ENCODE data around the gene BST1. TPM values are rescaled to one million over a fixed set of nuclear protein-coding genes. Genes with fewer than 3 reads are reported as not detected.

Gene BST1
- polyA plus RNA-seq, 1 of the 3 experiments (the other 2 are of a cell fraction) = 7.3 TPM

DNA sequence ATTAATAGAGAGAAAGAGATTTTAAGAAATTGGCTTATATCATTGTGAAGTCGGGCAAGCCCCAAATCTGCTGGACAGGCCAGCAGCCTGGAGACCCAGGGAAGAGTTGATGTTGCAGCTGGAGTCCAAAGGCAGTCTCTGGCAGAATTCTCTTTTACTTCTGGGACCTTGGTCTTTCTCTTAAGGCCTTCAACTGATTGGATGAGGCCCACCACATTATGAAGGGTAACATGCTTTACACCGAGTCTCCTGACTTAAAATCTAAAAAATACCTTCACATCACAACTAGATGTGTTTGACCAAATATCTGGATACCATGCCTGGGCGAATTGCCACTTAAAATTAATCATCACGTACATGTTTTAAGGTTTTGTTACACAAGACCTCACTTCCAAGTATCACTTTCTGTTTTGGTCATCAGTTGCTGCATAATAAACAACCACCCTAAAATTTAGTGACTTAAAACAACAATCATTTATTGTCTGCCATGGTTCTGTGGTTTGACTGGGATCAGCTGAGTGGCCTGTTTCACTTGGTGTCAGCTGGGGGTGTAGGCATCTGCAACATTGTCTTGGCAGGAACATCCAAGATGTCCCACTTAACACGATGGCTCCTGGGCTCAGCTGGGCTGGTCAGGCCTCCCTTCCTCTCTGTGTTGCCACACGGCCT lies 78.7 kb downstream of the BST1 start (continued):
- TF ChIP-seq POLR2AphosphoS5 (IDR thresholded peaks at IDR 0.05; ENCODE audit: low read depth, low read length) (no peak), GABPA (IDR thresholded peaks at IDR 0.05; ENCODE audit: low read depth) (no peak)
- TF ChIP-seq, protein P1, sequence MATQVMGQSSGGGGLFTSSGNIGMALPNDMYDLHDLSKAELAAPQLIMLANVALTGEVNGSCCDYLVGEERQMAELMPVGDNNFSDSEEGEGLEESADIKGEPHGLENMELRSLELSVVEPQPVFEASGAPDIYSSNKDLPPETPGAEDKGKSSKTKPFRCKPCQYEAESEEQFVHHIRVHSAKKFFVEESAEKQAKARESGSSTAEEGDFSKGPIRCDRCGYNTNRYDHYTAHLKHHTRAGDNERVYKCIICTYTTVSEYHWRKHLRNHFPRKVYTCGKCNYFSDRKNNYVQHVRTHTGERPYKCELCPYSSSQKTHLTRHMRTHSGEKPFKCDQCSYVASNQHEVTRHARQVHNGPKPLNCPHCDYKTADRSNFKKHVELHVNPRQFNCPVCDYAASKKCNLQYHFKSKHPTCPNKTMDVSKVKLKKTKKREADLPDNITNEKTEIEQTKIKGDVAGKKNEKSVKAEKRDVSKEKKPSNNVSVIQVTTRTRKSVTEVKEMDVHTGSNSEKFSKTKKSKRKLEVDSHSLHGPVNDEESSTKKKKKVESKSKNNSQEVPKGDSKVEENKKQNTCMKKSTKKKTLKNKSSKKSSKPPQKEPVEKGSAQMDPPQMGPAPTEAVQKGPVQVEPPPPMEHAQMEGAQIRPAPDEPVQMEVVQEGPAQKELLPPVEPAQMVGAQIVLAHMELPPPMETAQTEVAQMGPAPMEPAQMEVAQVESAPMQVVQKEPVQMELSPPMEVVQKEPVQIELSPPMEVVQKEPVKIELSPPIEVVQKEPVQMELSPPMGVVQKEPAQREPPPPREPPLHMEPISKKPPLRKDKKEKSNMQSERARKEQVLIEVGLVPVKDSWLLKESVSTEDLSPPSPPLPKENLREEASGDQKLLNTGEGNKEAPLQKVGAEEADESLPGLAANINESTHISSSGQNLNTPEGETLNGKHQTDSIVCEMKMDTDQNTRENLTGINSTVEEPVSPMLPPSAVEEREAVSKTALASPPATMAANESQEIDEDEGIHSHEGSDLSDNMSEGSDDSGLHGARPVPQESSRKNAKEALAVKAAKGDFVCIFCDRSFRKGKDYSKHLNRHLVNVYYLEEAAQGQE (IDR thresholded peaks at IDR 0.05; ENCODE audit: low read depth, low read length) = no peak
- TF ChIP-seq, protein P2, sequence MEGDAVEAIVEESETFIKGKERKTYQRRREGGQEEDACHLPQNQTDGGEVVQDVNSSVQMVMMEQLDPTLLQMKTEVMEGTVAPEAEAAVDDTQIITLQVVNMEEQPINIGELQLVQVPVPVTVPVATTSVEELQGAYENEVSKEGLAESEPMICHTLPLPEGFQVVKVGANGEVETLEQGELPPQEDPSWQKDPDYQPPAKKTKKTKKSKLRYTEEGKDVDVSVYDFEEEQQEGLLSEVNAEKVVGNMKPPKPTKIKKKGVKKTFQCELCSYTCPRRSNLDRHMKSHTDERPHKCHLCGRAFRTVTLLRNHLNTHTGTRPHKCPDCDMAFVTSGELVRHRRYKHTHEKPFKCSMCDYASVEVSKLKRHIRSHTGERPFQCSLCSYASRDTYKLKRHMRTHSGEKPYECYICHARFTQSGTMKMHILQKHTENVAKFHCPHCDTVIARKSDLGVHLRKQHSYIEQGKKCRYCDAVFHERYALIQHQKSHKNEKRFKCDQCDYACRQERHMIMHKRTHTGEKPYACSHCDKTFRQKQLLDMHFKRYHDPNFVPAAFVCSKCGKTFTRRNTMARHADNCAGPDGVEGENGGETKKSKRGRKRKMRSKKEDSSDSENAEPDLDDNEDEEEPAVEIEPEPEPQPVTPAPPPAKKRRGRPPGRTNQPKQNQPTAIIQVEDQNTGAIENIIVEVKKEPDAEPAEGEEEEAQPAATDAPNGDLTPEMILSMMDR (IDR thresholded peaks at IDR 0.05) = no peak

Other genes starting within 250 kb of the BST1 start
- 17.8 and 23.4 TPM in 2 replicates for gene CC2D2A, start 233.2 kb upstream of the BST1 start, polyA plus RNA-seq (2012; rRNA removed)
- gene FBXL5, start 47.7 kb upstream of the BST1 start, polyA plus RNA-seq (2012; rRNA removed) = 13.5 and 17.2 TPM in 2 replicates
- gene FAM200B, start 21.2 kb upstream of the BST1 start, polyA plus RNA-seq (2012; rRNA removed) = 36.2 and 46.3 TPM in 2 replicates
- 0.02 TPM in 1 of 2 replicates, not detected in the other for gene CD38, start 75.3 kb downstream of the BST1 start, polyA plus RNA-seq (2012; rRNA removed)
- gene FGFBP1, start 235.7 kb downstream of the BST1 start, polyA plus RNA-seq (2012; rRNA removed) = 0.11 and 0.13 TPM in 2 replicates

Measured in SK-N-SH (cell line).